GM06990 (cell line): ENCODE data around the gene DSP.

Source experiments
- DNase-seq: peaks from one replicate; pipeline ENCODE4 v3.0.0-alpha.2; 2011; ENCODE audit not compliant: insufficient read length; ENCODE audit errors: extremely low read depth
- H3K27me3 ChIP-seq: replicated peaks from 2 replicates; pipeline ENCODE4 v1.6.0; 2011; ENCODE audit warnings: low read length; ENCODE audit not compliant: control insufficient read depth, insufficient read depth
- H3K36me3 ChIP-seq: 2 replicates; pipeline ENCODE4 v1.5.1; 2011; ENCODE audit warnings: low read length; ENCODE audit not compliant: control insufficient read depth, insufficient read depth
- H3K4me3 ChIP-seq: replicated peaks from 2 replicates; pipeline ENCODE4 v1.5.1; 2011; ENCODE audit warnings: low read depth, mild to moderate bottlenecking, control low read depth, low read length
- CTCF ChIP-seq: IDR thresholded peaks from 2 replicates; pipeline ENCODE4 v1.5.1; 2011; ENCODE audit warnings: low read length, control low read depth, mild to moderate bottlenecking, inconsistent platforms; ENCODE audit not compliant: insufficient read depth, poor library complexity, severe bottlenecking

Gene DSP

GRCh38 chr6:7569082-7569481, 27.6 kb downstream of the DSP start:
- no peak for TF ChIP-seq CTCF
- DNase-seq: no peak
- H3K4me3 ChIP-seq: no peak overlapping the region
- H3K27me3 ChIP-seq: 0 out of 2 replicates have a peak, but pooled peaks cover 1% of the 10 kb centered on the region
- H3K36me3 ChIP-seq: no peaks in the 10 kb centered on the region

- H3K27me3 ChIP-seq: peaks cover 1% of the 10 kb centered on the region; the same call in 1 of the 2 replicates
- no peak for TF ChIP-seq CTCF
- no peak for DNase-seq
- no peaks in the 10 kb centered on the region for H3K36me3 ChIP-seq
- H3K4me3 ChIP-seq: no peak overlapping the region
Measured at GRCh38 chr6:7572213-7572943, 30.9 kb downstream of the DSP start.

GRCh38 chr6:7574500-7574899, 33.0 kb downstream of the DSP start:
- no peaks in the 10 kb centered on the region for H3K36me3 ChIP-seq
- TF ChIP-seq CTCF: no peak
- peaks cover 1% of the 10 kb centered on the region; the same call in 1 of the 2 replicates for H3K27me3 ChIP-seq
- no peak for DNase-seq
- H3K4me3 ChIP-seq: no peak overlapping the region

- Histone ChIP-seq H3K36me3 (no peaks in the 10 kb centered on the region), H3K4me3 (no peak overlapping the region), H3K27me3 (no peaks in the 10 kb centered on the region; the same call in 1 of the 2 replicates)
- no peak for TF ChIP-seq CTCF
- DNase-seq: no peak
Measured at GRCh38 chr6:7578516-7578915, 37.0 kb downstream of the DSP start.

- no peak for DNase-seq
- Histone ChIP-seq H3K36me3 (no peaks in the 10 kb centered on the region), H3K4me3 (no peak overlapping the region), H3K27me3 (no peaks in the 10 kb centered on the region; the same call in 1 of the 2 replicates)
- TF ChIP-seq CTCF: no peak
Measured at GRCh38 chr6:7578931-7579330, 37.5 kb downstream of the DSP start.
